GM12801 (cell line): ENCODE data around the gene USF3.

ENCODE experiments used
- CTCF ChIP-seq: IDR thresholded peaks from one replicate; pipeline ENCODE4 v1.5.1; 2011; ENCODE audit warnings: control low read depth; ENCODE audit not compliant: insufficient read length; ENCODE audit errors: extremely low read depth

USF3 gene

DNA sequence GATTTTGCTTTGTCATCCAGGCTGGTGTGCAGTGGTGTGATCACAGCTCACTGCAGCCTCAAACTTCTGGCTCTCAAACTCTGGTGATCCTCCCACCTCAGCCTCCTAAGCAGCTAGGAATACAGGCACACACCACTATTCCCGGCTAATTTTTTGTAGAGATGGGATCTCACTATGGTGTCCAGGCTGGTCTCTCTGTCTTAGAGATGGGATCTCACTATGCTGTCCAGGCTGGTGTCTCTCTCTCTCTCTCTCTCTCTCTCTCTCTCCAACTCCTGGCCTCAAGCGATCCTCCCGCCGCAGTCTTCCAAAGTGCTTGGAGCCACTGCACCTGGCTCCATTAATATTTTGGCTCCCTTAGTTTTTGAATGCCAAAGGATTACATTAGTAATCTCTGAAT, 17.7 kb downstream of the USF3 start:
- no peak for TF ChIP-seq CTCF

DNA sequence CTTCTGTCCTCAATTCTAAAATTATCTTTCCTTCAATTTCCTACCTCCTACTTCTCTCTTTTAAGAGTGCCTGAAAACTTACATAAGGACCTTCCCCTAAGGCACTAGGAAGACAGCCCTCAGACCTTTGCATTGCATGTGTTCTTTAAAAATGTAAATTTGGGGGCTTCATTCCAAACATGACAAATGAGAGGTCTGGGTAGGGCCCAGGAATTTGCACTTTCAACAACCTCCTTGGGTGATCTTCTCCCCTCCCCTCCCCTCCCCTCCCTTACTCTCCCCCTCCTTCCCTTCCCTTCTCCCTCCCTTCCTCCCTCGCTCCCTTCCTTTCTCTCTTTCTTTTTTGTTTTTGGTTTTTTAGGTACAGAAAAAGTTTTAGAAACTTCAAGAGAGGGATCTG, 18.7 kb downstream of the USF3 start:
- no peak for TF ChIP-seq CTCF

GRCh38 chr3:113676261-113676660, 20.2 kb downstream of the USF3 start:
- TF ChIP-seq CTCF: no peak

DNA sequence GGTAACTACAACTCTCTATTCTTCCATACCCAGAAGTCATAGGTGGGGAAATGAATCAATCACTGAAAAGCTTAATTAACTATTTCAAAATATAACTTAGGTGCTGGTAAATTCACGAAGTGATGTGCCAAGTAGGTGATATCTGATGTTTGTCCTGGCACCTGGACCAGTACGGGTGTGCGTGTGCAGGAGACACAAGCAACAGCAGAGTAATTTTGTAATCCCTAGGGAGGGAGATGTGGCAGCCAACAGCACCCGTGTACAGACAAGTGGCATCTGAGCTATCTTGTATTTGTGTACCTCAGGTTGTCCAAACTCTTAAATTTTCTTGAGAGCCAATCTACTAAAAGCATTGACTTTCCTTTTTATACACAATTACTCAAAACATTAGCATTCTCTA, 22.8 kb downstream of the USF3 start:
- no peak for TF ChIP-seq CTCF

- TF ChIP-seq CTCF: no peak
Observed at GRCh38 chr3:113668015-113668414, 28.4 kb downstream of the USF3 start.

DNA sequence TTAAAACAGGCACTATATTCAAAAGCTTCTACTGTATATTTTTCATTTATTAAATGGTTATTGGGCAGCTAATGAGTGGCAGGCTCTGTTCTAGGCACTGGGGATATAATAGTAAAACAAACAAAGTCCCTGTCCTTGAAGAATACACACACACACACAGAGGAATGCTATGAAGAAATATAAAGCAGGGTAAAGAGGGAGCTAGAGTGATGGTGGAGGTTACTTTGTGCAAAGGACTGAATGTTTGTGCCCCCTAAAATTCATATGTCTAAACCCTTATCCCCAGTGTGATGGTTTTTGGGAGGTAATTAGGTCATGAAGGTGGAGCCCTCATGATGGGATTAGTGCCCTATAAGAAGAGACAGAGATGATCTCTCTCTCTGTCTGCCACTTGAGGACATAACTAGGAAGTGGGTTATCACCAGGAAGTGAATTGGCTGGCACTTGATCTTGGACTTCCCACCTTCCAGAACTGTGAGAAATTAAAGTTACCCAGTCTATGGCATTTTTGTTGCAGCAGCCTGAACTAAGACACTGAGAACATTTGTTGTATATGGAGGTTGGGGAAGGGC, 31.8 kb downstream of the USF3 start:
- TF ChIP-seq CTCF: no peak

- TF ChIP-seq CTCF: no peak
Observed at GRCh38 chr3:113663761-113664160, 32.7 kb downstream of the USF3 start.
